ENCODE results near the gene PLCB4.

The PLCB4 gene

DNA sequence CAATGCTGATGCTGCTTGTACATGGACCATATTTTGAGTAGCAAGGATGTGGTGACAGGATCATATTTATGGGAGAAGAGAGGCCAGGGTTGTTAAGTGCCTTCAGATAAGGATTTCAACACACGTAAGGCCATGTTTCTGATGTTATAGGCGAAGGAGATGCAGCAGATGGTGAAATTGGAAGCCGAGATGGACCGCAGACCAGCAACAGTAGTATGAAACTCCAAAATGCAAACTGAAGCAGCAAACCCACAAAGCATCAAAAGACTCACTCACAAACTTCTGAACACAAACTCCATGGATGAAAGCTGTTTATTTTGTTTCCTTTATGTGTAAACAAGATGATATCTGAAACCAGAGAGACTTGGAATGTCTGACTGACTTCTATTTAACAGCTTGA, 409.9 kb downstream of the PLCB4 start:
- no peak for DNase-seq

DNA sequence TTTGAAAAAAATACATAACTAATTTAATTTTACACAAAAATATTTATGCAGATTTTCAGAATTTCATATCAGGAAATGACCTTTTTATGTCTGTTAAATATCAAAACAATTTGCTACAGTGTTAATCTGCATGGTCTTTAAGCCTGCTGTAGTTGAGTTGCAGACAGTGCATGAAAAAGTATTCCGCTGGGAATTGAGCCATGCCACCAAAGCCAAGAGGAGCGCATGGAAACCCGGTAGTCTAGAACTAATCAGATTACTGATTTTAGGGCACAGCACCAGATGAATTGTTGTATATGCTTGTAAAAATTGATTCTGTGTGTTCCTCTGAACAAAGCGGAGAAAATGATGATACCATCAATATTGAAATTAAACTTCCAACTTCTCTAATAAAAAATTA, 411.2 kb downstream of the PLCB4 start:
- no peak for DNase-seq

DNA sequence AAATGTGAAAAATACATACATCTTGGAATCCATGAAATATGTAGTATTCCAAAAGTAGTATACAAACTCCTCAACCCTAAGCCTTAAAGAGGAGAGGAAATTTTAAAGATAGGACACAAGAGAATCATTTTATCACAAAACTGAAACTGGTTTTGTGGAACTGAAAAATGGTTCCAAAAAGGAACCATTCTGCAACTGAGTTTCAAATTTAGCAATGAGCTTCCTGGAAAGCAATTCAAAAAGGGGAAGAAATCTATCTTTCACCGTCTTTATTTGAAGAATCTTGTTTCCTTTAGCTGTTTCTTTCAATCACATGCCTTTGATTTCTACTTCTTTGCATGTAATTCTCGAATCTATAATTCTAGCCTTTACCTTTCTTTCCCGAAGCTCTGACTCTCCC, 413.3 kb downstream of the PLCB4 start:
- DNase-seq: no peak

DNA sequence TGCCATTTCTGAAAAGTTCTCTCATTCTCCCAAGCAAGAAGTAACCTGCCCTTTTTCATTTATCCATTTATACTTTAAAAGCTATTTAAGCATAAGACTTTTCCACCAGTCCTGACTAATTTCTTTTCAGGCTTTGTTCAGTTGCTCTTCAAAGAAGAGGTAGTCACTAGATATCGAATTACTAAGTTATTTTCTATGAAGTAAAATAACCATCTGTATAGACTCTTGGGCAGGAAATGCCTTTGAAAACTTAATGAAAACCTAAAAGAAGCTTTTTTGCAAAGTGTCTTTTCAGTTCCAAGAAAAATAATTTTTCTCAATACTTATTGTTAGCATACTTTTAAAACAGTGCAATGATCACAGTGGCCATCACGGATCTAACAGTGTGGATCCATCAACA, 414.2 kb downstream of the PLCB4 start:
- no peak for DNase-seq

DNA sequence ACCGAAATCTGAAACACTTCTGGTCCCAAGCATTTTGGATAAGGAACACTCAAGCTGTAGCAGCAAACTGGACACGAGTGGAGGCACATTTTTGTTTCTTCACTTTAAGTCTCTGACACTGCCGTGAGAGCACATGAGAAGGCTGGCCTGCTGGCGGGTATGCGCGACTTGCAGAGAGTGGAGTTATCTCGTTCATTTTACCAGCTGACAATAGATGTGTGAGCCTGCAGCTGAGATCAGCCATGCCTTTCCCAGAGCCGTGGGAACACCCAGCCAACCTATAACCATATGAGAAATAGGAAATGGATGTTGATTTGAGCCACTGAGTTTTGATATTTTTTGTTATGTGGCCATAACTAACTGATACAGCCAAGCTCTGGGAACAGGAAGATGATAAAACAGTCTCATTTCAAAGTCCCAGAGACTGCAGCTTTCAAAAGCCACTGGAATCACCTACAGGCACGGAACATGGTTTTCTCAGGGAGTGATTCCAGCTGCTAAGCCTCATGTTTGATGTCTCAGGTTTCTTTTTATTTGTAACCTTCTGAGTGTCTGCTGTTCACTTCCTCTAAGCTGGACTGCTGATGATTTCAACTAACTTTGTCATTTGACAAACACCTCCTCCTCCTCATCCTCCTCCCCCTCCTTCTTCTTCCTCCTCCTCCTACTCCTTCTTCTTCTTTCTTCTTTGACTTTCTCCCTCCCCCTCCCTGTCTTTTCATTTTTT, 416.9 kb downstream of the PLCB4 start:
- no peak for DNase-seq

DNA sequence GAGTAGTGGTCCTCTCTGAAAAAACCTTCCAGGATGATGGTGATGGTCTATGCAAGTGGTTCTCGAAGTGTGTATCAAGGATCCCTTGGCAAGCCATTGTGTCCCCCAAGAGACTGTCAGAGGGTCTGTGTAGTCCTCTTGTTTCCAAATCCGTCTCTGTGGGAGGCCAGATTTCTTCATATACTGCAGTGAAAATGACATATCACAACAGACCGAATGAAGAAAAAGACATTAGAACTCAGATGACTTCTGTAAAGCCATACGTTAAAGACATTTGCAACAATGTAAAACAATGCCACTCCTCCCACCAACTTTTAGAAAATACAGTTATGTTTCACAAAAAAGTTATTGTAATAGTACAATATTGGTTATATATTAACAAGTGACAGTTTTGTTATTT, 418.3 kb downstream of the PLCB4 start:
- DNase-seq: no peak

DNA sequence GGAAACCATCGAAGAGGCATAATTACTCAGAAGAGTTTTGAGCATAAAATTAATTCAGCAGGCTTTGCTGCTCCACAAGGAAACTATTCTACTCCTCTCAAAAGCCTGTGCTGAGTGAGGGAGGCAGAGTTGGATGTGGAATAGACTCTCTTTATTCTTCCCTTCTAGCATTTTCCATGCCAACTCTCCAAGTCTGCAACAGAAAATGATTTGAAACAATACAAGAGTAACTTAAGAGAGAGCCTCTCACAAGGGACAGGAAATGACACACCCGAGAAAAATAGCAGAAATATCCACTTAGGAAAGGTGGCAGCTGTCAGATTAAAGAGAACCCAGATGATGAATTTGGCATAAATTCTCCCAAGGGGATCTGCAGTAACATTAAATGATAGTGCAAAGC, 419.2 kb downstream of the PLCB4 start:
- DNase-seq: no peak

DNA sequence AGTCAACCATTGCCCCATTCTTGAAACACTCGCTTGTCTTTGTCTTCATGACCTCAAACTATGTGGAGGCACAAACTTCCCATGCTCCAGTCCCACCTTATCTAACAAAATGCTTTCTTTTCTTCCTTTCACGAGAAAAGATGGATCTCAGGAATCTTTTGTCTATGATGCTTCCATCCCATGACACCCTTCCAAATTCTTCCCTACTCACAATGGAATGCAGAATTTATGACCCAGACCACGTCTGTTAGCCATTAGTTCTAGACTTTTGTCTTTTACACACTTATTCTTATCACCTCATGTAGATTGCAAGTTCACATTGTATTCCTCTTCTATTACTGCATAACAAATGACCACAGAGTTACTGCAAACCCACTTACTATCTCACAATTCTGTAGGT, 421.3 kb downstream of the PLCB4 start:
- no peak for DNase-seq

DNA sequence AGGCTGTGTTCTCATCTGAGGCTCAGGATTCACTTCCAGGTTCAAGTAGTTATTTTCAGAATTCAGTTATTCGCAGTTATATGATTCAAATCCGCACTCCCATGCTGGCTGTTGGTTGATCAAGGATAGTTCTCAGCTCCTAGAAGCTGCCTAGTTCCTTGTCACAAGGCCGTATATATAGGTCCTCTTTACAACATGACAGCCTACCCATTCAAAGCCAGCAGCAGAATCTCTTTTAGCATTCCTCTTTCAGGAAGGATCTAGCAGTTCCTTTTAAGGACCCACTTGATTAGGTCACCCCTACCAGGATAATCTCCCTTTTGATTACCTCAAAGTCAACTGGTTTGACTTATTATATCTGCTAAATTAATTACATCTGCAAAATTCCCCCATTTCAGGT, 421.7 kb downstream of the PLCB4 start:
- no peak for DNase-seq

DNA sequence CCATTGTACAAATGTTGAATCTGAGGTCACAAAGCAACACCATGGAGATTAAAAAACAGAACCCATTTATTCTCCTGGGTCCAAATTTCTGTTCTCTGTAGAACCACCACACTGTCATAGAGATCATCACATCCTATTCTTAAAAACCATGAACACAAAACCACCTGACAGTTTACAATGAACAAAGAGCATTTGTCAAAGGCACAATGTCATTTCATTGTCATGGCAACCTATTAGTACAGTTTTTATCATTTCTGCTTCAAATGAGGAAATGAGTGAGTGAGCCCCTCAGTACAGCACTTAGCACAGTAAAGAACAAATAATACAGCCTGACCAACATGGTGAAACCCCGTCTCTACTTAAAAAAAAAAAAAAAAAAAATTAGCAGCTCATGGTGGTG, 422.4 kb downstream of the PLCB4 start:
- no peak for DNase-seq

DNA sequence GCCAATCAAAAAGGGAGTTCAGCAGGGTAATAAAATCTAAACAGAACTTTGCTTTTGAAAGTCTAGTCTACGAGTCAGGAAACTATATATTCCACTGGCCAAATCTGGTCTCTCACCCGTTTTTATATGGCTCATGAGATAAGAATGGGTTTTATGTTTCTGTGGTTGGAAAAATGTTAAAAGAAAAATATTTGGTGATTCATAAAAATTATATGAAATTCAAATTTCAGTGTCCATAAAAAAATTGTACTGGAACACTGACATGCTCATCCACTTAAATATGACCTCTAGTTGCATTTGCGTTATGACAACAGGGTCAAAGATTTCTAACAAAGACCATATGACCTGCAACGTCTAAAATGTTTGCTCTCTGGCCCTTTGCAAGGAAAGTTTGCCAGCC, 423.2 kb downstream of the PLCB4 start:
- no peak for DNase-seq

DNA sequence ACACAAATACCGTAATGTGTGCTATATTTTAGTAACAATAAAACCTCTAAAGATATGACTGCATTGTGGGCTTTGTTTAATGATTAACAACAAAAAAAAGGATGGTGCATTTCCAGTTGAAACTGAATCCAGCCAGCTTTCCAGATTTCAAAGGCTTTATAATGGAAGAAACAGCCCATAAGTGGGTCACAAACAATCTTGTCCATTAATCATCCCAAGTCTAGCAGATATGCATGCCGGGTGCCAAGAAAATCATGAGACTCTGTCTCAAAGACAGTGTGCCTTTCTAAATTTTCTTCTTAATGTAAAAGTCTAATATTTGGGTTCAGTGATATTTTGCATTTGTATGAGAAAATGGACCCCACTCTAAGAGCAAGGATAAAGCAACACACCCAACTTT, 424.9 kb downstream of the PLCB4 start:
- no peak for DNase-seq

DNA sequence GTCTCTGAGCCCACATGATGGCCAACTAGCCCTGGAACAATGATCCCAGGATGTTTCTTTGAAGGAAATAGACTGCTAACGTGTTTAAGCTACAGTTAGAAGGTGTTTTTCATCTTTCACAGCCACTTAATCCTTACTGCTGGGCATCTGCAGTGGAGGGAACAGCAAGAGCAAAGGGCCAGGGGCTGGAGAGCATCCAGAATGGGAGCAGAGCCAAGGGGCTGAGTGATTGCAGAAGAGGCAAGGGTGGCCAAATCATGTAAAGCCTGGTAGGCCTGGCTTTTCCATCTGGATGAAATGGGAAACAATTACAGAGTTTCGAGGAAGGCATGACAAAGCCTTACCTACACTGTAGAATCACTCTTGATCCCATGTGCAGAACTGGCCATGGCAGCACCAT, 426.8 kb downstream of the PLCB4 start:
- DNase-seq: no peak

DNA sequence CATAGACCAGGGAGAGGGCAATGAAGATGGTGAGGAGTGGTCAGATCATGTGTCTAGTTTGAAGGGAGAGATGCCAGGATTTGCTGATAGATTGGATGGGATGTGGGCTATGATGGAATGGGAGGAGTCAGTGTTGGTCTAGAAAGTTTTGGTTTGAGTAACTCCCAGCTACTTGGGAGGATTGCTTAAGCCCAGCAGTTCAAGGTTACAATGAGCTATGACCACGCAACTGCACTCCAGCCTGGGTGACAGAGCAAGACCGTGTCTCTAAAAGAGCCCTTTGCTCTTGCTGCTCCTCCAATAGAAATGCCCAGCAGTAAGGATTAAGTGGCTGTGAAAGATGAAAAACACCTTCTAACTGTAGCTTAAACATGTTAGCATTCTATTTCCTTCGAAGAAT, 427.3 kb downstream of the PLCB4 start:
- no peak for DNase-seq

DNA sequence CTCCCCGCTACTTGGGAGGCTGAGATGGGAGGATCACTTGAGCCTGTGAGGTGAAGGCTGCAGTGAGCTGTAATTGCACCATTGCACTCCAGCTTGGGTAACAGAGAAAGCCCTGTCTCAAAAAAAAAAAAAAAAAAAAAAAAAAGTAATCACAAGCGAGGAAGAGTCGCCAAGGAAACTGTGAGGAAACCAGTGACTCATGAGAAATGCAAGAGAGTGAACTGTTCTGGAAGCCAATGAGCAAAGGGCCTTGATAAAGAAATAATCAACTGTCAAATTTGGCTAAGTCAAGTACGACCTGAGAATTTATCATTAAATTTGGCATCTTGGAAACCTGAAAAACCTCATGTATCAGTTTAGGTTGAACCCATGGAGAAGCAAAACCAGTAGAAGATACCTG, 429.4 kb downstream of the PLCB4 start:
- no peak for DNase-seq

DNA sequence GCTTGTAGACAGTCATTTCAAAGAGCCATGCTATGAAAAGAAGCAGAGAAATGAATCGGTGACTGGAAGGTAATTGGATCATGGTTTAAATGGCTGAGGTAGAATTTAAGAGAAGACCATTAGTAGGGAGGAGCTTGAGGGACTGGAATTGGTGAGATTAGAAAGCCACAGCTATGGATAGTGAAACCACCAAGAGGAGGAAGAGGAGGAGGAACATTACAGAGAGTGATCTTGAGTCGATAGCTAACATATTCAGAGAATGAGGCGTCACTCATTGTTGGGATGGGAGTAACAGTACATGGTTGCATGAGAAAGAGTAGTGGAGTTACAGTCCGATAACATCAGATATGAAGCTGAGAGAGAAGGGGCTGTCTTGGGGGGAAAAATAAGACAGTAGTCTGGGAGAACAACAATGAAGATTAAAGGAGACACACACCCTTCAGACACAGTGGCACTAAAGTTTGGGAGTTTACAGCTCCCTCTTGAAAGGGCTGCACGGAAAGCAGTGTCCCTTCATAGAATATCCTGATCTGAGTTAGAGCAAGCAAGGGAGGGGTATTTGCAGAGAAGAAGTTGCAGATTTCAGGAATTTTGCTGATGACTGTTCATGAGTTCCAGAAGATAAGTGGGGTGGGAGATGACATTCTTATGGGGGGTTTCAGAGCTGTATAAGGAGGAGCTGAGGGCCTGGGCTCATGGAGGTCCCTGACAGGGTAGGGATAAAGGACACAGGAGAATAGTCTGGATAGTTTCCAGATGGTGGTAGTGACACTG, 430.4 kb downstream of the PLCB4 start:
- DNase-seq: no peak

DNA sequence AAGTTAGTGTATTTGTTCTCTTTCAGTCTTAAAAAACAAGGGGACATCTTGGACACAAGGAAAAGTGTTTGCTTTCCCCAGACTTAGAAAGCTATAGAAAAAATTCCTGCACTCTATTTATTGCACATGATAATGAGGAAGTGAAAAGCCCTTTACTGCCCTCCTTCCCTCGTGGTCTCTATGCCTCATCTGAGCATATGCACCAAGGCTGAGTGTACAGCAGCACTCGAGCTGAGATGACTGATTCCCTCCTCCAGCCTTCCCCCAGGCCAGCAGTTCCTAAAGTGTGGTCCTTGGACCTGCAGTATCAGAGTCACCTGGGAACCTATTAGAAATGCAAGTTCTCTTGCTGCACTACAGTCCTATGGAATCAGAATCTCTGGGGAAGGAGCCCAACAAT, 431.2 kb downstream of the PLCB4 start:
- DNase-seq: no peak

DNA sequence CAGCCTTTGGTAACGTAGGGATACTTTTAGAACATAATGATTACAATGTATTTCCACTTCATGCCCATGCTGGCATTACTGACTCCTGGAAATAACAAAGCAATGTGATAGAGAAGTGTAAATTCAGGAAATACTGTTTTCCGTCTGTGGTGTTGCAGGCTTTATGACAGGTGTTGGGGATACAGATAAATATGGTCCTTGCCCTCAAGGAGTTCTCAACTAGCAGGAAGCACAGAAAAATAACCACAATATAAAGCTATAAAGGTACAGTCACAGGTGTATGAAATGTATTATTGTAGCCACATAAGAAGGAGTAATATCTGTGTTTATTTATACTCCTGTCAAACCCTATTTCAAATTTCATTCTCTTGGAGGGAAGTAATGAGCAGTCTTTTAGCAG, 432.6 kb downstream of the PLCB4 start:
- no peak for DNase-seq

DNA sequence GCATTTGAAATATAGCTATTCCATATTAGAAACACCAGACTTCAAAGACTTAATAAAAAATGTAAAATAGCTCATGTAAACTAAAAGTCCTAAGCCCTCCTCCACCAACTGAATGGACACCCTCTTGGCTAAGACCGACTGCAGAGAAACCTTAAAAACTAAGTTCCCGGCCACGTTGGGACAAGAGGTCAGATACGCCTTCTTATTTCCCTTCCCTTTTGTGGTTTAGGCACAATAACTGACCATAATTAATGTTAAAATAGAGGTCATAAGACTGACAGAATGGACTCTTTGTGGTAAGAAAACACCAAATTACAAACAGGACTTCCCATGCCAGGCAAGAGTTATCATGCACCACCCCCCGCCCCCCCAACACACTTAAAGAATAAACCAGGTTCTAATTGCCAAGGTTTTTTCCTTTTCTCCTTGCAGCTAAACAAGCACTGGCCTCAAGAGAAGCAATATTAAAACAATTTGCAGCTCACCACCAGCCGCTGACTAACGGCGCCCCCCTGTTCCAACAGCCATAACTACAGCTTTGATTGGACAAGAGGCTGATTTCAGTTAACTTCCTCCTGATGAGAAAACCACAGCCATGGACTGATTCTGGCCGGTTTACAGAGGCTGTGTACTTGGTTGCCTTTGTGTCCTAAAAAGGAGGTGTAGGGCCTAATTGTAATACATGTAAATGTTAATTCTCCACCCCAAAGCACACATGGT, 434.8 kb downstream of the PLCB4 start:
- no peak for DNase-seq

DNA sequence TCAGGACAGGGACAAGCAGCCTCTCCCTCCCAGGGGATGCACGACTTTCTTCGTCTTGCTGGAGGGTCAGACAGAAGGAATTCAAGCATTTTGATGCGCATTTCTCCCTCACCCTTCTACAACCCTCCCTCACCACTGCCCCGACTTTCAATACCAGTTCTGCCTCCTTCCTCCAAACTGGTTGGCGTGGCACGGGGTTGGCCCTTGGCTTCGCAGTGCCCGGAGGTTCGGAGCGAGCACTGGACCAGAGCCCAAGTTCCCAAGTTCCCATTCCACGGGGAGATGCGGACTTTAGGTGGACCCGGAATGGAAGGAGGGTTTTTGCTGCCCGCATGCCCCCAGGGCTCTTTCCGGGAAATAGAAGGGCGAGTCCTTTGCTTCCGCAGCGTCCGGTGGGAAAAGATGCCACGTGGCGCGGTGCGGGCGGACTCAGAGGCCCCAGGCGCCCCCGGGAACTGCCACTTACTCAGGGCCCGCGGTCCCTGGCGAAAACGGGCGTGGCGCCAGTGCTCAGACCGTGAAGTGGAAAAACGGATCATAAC, 437.5 kb downstream of the PLCB4 start:
- no peak for DNase-seq

DNA sequence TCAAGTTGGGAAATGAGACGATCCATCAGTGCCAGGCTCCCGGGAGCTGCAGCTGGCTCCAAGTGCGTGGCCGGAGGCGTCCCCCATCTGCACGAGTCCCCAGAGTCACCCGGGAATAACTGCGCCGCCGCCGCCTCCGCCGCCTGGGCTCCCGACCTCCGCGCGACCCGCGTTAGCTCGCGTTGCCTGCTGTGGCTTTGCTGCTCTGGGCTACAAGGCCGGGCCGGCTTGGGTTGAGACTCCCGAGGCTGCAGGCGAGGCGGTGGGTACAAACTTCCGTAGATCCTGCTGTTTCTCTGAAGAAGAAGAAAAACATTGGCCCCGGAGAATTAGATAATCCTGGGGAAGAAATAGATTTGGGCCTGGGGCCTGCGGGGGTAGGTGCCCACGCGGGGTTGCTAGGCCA, 438.1 kb downstream of the PLCB4 start:
- no peak for DNase-seq

DNA sequence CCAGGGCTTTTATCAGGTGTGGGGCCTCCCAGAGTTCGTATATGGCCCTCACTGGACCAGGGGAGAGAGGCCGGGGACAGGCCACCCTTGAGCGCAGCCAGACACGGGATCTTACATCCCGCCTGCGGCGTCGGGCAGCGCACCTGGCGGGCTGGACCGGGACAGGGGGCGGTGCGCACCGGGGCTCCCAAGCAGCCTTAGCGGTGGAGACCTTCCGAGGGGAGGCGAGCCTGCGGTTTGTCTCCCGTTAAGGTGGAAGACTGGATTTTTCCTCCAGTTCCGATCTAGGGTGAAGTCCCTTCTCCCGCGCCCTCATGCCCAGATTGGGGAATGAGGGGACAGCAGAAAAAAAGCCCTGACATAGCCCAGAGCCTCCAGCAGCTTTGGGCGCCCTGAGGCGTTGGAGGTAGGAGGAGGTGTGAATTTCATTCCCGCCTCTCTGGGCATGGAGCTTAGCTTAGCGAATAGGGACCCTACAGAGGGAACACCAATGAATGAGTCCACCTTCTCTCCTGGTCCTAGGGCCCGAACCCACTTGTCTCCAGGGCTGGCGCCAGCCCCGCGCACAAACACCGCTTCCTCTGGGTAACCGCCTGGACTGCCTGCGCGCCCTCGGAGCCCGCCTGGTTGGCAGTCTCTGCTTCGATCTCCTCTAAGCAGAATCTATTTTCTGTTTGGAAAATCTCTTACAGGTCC, 438.8 kb downstream of the PLCB4 start:
- DNase-seq: no peak

DNA sequence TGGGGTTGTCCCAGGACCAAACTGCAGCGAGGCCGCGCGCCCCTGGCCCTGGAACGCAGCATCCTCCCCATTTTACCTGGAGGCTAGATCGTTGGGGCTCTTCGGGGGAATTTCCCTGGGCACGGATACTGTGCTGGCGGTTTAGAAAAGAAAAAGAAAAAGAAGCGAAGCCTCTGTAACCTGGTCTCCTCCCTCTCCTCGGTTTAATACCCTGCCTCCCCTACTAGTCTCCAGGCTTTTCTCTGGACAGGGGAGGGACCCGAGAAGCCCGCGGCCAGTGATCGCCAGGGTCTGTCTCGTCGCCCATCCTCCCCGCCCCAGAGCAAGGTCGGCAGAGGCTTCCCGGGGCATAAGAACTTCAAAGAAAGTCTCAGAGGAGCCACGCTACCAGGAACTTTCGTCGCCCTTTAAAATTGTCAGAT, 439.4 kb downstream of the PLCB4 start:
- no peak for DNase-seq

All from activated effector memory CD4-positive, alpha-beta T cell treated with anti-CD3 and anti-CD28 coated beads, Interleukin-2, amount 50 U/mL, for 16 hours (primary cell).